Activated CD4-positive, alpha-beta T cell treated with anti-CD3 and anti-CD28 coated beads for 24 hours (primary cell): ENCODE data around the gene ZNF609.
"Not testable (repeated sequence)": the region's sequence is repeated elsewhere in the genome, so short reads cannot be mapped to it uniquely, and the experiment has no call there.

Experiments
- DNase-seq, 2 donors: peaks; one replicate each; pipeline ENCODE4 v3.0.0-alpha.2; 2020; ENCODE audit warnings: low read depth in 2 of 2

Gene ZNF609

DNA sequence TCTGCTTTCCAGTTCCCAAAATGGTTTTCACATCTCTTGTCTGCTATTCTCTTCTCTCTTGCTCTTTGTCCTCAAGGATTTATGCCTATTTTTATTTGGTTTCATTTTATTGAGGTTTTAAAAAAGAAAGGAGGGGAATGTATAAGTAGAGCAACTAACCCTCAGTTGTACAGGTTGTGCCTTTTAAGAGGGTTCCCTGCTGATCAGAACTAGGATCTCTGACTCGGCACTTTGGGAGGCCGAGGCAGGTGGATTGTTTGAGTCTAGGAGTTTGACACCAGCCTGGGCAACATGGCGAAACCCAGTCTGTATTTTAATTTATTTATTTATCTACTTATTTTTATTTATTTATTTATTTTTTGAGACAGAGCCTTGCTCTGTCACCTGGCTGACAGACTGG, 123.6 kb downstream of the ZNF609 start:
- no peak for DNase-seq

DNA sequence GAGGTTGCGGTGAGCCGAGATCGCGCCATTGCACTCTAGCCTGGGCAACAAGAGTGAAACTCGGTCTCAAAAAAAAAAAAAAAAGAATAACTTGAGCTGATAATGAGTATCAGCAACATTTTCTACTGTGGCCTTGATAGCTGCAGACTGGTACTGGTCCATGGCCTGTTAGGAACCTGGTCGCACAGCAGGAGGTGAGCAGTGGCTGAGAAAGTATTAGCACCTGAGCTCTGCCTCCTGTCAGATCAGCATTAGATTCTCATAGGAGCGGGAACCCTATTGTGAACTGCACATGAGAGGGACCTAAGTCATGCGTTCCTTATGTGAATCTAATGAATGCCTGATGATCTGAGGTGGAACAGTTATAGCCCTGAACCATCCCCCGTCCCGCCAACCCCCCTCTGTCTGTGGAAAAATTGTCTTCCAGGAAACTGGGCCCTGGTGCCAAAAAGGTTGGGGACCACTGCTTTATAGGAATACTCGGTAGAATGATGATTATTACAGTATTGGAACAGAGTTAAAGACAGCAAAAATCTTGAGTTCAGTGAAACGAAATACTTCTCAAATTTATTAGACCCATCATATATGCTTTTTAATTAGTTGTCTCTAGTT, 126.0 kb downstream of the ZNF609 start:
- no peak for DNase-seq

DNA sequence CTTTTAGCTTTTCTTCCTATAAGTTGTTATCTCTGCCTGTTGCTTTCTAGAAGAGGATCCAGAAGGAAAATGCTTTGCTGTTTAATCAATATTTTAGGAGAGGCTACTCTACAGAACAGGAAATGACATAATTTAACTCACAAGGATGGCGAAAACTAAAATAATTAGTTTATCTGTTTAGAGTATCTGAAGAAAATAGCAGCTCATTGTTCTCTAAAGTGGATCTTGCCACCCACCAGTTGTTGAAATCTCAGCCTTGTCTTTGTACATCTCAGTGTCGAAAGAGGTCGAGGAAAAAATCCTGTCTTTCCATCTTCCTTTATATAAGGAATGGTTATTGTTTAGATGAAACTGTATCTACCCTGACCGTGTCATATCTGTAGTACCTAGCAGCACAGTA, 126.6 kb downstream of the ZNF609 start:
- DNase-seq, result no peak

DNA sequence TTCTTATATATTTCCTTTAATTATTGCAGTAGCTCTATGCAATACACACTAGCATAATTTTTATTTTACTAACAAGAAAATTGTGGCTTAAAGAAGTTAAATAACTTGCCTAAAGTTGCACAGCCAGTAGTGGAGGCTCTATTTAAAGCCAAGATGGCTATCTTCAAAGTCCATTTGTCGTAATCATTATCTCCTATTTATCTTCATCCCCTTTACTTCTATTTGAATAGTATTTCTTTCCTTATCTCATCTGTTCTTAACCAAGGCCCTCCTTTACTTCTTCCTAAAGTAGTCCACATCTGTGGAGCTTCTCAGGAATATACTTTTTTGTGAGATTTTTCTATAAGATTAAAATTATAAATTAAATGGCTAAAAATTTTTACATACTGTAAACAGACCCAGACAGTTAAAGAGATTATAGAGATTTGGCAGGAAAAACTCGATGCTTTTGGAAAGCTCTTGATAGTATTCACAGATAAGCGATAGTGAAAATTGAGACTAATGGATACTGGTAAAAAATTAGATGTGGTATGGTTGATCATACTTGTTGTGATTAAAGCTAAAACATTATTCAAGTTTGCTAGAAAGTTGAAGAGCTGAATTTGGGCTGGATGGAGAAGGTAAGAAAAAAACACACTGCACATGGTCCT, 129.2 kb downstream of the ZNF609 start:
- DNase-seq, result no peak

DNA sequence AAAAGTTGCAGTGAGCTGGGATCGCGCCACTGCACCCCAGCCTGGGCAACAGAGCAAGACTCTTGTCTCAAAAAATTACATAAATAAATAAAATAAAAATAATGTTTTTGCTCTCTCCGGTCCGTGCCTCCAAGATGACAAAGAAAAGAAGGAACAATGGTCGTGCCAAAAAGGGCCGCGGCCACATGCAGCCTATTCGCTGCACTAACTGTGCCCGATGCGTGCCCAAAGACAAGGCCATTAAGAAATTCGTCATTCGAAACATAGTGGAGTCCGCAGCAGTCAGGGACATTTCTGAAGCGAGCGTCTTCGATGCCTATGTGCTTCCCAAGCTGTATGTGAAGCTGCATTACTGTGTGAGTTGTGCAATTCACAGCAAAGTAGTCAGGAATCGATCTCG, 132.5 kb downstream of the ZNF609 start:
- DNase-seq, result not testable (repeated sequence)

DNA sequence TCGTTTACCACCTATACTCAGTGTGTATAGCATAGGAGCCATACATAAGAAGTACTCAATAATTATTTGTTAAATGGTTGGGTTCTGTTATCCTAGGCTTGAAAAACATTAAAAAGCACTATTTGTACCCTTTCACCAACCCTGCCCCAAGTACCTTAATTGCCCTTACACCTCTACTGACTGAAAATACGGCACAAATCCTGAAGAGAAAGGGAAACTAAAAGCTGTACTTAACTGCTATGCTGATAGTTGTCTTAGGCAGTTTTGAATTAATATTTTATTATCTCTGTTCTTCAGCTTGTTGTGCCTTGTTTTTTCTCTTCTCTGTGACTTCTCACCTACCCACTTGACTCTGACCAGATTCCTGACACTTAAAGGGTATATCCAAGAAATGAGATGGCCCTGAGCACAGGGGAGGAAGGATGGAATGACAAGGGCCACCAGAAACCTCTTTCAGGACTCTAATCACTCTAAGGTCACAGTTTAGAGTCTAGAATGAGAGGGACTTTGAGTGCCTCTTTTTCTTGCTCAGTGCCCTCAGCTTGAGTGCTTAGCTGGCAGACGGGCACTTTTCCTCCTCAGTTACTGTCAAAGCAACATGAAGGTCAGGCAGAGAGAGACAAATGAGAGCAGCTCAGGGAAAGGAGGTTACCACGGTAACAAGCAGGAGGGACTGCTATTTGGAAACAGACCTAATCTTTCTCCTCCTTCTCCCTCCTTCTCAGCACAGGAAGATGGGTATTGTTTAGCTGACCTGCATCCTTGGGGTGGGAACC, 136.5 kb downstream of the ZNF609 start:
- DNase-seq, result no peak

DNA sequence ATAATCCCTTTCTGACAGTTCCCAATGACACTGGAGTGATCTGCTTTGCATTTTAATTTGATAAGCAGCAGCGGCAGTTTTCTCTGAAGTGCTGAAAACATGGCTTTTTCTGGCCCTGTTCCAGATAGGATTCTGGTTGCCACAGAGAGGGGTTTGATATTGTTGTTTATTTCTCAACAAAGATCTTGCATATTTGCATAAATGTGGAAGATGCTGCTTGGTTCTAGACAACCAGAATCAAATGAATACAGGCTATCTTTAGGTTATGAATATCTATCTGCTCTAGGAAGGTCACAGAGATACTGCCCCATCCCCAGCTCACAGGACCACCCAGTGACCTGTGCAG, 137.1 kb downstream of the ZNF609 start:
- no peak for DNase-seq

DNA sequence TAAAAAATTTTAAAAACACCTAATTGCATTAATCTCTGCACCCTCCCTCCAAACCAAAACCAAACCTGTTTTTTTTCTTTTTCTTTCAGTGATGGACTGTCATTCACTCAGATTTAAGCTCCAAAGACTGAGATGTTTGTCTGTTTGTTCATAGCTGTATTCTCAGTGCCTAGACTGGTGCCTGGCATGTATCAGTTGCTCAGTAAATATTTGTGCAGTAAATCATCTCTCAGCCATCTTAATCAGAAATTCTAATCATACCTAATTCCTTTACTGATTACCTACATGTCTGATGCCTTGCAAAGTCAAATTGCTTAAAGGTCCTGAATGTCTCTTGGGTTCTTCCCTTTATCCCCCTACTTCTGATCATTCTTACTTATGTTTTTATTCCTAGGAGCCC, 138.8 kb downstream of the ZNF609 start:
- DNase-seq, result no peak

DNA sequence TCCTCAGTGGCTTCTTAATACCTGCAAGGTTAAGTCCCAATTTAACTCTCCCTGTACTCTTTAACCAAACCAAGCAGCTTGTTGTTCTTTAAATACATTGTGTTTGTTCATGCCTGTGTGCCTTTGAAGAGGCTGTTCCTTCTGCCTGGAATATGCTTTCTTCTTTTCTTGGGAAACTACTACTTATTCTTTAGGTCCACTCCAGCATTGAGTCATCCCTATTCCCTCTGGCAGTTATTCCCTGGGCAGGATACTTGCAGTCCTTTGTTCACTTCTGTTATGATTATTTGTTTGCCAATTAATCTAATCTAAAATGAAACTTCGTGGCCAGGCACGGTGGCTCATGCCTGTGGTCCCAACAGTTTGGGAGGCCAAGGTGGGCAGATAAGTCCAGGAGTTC, 139.3 kb downstream of the ZNF609 start:
- DNase-seq, result no peak

DNA sequence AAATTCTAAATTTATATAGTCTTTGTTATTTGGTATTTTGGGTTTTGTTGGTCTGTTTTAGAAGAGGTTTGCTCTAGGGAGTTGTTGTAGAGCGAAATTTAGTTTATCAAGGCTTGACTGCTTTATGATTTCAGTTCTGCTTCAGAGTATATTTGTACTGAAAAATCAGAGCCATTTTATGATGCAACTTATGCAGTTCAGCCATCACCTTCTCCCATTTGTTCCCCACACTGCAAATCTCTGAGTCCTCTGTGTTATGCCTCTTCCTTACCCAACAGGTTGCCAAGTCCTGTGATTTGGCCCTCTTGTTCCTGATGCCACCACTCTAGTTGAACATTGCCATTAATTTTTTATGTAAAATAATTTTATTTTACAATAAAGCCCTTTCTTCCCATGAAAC, 140.4 kb downstream of the ZNF609 start:
- no peak for DNase-seq

DNA sequence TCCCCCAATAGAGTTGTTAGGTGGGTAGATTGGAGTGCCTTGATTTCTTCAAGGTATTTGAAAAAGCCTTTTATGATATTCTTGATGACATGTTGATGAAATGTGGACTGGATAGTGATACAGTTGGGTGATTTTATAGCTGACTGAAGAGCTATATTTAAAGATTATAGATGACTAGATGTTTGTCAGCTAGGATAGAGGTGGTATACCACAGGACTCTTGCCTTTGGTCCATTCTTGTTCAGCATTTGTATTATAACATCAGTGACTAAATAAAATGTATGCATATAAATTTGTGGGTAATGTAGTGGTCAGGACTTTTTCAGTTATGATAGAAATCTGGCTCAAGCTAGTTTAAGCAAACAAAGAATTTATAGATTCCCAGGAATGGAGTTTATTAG, 143.9 kb downstream of the ZNF609 start:
- DNase-seq, result no peak

DNA sequence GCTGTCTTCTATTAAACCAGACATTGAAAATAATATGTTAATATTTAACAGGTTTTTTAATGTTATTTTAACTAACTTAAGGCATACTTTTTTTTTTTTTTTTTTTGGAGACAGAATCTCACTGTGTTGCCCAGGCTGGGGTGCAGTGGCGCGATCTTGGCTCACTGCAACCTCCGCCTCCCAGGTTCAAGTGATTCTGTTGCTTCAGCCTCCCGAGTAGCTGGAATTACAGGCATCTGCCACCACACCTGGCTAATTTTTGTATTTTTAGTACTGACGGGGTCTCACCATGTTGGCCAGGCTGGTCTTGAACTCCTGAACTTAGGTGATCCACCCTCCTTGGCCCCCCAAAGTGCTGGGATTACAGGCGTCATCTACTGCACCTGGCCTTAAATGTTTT, 147.0 kb downstream of the ZNF609 start:
- not testable (repeated sequence) for DNase-seq

DNA sequence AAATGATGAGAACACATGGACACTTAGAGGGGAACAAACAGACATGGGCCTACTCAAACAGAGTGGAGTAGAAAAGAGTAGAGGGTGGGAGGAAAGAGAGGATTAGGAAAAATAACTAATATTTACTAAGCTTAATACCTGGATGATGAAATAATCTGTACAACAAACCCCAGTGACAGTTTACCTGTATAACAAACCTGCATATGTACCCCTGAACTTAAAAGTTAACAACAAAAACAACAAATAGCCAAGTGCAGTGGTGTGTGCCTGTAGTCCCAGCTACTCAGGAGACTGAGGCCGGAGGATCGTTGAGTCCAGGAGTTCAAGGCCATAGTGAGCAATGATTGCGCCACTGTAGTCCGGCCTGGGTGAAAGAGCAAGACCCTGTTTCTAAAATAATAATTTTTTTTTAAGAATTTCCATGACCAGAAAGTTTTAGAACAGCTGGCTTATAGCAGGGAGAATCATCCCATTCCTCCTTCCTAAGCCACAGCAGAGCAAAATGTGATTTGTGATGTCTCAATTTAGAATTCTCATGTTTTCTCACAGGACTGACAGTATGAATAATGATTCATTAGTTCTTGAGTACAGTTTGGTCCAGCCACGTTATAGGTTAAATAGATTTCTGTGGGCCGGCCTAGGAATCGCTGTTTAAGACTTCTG, 150.0 kb downstream of the ZNF609 start:
- no peak for DNase-seq

DNA sequence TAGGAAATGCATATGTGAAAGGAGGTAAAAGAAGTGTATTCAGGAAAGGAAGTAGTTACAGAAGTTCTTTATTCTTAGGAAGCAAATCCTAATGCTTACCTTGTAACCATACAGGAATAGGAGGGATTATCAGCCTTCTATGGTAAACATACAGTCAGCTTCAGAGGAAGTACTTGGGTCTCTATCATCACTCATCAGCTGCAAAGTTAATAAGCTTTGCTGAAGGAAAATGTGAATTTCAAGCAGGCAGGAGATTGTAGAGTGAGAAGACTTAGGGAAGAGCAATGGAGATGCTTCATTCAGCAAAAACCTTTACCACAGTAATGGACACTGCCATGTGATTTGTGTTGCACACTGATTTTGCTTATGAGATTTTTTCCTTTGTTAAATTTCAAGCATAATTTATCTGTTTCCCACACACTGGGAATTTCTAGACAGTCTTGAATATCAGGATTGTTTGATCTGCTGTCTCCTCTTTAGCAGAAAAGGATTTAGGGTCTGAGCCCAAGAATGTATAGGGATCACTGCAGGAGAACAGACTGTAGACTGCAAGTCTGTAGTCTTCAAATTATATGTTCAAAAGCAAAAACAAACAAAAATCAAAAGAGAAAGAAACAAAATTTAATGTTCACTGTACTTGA, 150.8 kb downstream of the ZNF609 start:
- DNase-seq, result no peak

DNA sequence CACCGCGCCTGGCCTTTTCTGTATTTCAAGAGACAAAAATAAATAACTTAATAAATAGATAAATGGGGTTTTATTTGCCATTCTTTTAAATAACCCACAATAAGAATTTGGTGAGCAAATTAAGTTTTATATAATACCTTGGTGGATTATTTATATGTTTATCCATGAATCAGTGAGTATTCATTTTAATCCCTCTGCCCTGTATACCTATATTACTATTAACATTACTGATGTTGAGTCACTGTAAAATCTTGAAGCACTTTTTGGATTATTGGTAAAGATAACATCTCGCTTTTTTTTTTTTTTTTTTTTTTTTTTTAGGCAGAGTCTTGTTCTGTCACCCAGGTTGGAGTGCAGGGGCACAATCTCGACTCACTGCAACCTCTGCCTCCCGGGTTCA, 154.1 kb downstream of the ZNF609 start:
- DNase-seq, result no peak

DNA sequence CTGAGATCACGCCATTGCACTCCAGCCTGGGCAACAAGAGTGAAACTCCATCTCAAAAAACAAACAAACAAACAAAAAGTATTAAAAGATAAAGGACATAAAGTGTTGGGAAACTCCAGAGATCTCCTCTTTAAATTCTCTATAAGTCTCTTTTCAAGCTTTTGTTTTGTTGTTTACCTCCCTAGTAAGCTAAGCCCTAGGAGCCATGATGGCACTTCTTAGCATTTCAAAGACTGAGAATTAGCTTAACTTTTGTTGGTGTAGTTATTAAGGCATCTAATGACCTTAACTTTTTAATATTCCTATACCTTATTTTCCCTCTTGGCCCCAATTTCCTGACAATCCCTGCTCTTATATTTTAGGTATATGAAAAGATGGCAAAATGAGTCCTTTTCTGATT, 157.3 kb downstream of the ZNF609 start:
- DNase-seq, result no peak

DNA sequence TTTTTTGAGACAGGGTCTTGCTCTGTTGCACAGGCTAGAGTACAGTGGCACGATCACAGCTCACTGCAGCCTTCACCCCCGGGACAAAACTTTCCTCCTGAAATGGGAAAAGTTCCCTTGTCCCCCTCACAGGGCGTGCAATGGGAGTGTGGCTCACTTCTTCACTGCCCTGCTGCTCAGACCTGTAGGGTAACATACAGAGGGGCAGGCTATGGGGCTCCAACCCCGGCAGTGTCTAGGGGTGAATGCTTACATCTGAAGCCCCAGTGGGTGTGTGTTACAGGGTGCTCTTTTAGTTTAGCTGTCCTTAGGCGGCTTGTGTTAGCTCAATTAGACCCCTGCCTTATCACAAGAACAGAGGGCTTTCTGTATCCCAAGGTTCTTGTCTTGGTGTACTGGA, 157.8 kb downstream of the ZNF609 start:
- no peak for DNase-seq

DNA sequence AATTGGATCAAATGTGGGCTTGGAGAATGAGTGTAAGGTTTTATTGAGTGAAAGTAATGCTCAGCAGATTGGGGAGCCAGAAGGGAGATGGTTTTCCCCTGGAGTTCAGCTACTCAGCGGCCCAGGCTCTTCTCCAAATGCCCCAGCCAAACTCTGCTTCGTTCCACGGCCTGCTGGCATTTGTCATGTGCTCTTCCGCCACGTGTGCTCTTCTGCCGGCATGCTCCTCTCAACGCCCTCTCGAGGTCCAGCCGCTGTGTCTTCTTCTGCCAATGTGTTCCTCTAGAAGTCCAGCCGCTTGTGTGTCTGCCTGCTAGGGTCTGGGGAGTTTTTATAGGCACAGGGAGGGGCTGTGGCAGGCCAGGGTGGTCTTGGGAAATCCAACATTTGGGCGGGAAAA, 158.2 kb downstream of the ZNF609 start:
- DNase-seq, result no peak

DNA sequence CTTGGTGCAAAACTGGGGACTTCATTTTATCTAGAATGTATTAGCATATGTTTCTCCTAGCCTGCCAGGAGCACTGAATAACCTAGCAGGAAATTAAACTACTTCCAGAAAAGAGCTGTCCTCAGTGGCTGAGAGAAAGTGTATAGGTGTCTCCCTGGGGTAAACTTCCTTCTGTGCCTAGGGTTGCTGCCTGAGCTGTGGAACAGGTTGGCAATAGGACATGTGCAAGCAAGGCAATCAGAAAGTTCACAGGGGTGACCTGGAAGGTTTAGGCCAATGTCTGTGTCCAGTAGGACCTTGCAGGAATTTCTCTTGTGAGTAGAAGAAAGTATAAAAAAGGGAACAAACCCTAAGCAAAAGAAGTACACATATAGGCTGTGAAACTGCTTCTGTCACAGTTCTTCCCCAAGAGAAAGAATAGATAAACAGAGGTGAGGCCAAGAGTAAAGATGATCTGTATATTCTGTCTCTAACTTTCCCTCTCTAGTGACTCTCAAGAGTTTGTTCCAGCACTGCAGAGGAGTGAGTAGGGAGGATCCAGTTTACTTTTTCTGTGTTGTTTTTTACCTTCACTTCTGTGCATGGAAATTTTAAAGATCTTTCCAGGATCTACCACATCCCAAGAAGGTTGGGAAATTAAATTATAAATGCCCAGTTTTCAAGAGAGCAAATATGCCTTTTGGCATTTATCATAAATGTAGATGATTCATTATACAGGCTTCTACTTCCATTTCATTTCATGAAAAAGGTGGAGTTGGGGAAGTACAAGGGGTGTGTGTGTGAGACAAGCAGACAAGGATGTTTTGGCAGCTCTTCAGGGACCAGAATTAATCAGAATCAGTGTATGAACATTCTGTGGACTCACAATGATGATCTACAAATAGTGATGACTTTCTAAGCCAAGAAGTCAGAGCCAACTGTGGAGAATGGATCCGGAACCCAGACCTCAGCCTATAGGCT, 159.8 kb downstream of the ZNF609 start:
- DNase-seq, result no peak

DNA sequence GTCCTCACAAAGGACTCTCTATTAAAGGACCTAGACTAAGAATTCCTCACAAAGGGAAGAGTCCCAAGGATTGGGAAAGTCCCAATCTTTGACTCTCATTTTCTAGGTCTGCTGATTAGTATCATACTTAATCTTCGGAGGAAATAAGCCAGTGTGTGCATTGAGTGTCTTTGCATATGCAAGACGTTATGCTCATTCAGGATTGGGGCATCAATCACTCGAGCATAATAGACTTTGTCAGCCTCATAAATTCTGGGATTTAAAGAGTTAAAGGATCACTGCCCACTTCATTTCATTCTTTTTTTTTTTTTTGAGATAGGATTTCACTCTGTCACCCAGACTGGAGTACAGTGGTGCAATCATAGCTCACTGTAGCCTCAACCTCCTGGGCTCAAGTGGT, 160.7 kb downstream of the ZNF609 start:
- no peak for DNase-seq
